Breast epithelium (tissue), 3 donors: Measurements from ENCODE around the gene DMRTB1.

Source experiments
- POLR2A ChIP-seq: fragments of 450-650 bp; IDR thresholded peaks from one replicate; pipeline ENCODE4 v1.6.1; 2016; ENCODE audit warnings: antibody characterized with exemption, mild to moderate bottlenecking, moderate library complexity
- POLR2AphosphoS5 ChIP-seq, 3 donors: sonication (generic); formaldehyde crosslinking; IDR thresholded peaks; one replicate each; pipeline ENCODE4 v1.6.1; 2017; ENCODE audit warnings: antibody characterized with exemption in 3 of 3

DNA sequence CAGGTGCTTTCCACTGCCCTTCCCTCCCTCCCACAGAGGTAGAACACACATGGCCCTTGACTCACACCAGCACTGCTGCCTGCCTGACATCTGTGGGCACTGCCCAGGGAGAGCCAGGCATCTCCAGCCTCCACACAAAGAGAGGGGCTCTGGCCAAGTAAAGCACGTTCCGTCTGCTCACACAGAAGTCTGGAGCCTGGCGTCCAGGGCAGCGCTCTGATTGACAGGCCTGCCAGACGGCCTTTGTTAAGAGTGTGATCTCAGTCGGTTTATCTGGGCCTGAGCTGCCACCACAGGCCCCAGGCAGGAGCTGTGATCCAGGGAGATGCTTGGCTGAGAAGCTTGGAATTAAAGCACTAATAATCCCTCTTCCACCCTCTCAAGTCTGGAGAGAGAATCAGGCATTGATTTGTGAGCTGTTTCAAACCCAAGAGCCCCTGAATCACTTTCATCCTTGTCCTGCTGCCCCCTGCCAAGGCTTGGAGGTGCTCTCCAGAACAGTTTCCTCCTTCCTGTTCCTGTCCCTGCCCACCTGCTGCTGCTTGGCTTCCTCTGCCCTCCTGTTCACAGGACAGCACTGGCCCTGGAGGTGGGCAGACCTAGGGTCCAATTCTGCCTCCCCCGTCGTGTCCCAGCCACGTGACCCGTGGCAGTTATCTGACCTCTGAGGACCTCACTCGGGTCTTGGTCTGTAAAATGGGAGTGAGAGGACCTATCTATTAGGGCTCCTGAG is 3.7 kb downstream of the DMRTB1 start:
- TF ChIP-seq POLR2AphosphoS5 (IDR thresholded peaks at IDR 0.05) (no peak), POLR2A (no peak)
